SK-N-SH (cell line): Measurements from ENCODE around the gene MAPK9. TPM values are rescaled to one million over a fixed set of nuclear protein-coding genes. Genes with fewer than 3 reads are reported as not detected.

Experiments used
- CTCF ChIA-PET: fragments of 300-600, 350-600 bp; formaldehyde crosslinking; extraction: SDS; loops from one replicate; lab custom pipeline; 2021; lab: Yijun Ruan, JAX
- POLR2A ChIA-PET: fragments of 350-600 bp; sonication (Branson Sonifier 250); formaldehyde crosslinking; extraction: SDS; loops from one replicate; lab custom pipeline; 2020; ENCODE audit warnings: antibody characterized with exemption, inconsistent platforms; lab: Yijun Ruan, JAX
- DNase-seq: peaks from one replicate; pipeline ENCODE4 v3.0.0; 2012
- H2AFZ ChIP-seq: fragments of 200-600 bp; sonication (generic); 2 replicates; pipeline ENCODE4 v1.8.1; 2016; ENCODE audit warnings: antibody characterized with exemption, mild to moderate bottlenecking, low read depth
- H3F3A ChIP-seq: fragments of 200-600 bp; sonication (generic); replicated peaks from 2 replicates; pipeline ENCODE3; 2016; ENCODE audit warnings: antibody characterized with exemption, mild to moderate bottlenecking; ENCODE audit not compliant: insufficient read depth
- H3K27ac ChIP-seq, 2 experiments: fragments of 200-500 bp in 1 of 2; fragments of 200-600 bp in 1 of 2; sonication (Bioruptor generic) in 1 of 2; sonication (generic), shearing (Covaris generic) in 1 of 2; 2 replicates each; pipeline versions ENCODE4 v1.5.1 to v1.6.1; 2014 to 2016; ENCODE audit warnings: low read depth in 2 of 2, inconsistent platforms in 1 of 2, low read length in 1 of 2, mild to moderate bottlenecking in 1 of 2, mixed read lengths in 1 of 2
- H3K27me3 ChIP-seq: fragments of 200-600 bp; sonication (generic), shearing (Covaris generic); 2 replicates; pipeline ENCODE4 v1.6.1; 2016; ENCODE audit warnings: mixed run types; ENCODE audit not compliant: insufficient read depth
- H3K36me3 ChIP-seq, 2 experiments: fragments of 200-500 bp in 1 of 2; fragments of 200-600 bp in 1 of 2; sonication (Bioruptor generic) in 1 of 2; sonication (generic) in 1 of 2; replicated peaks in 1 of 2; 2 replicates each; pipeline versions ENCODE3 to v1.5.1; 2014 to 2016; ENCODE audit warnings: low read length in 1 of 2, mild to moderate bottlenecking in 1 of 2; ENCODE audit not compliant: insufficient read depth in 2 of 2, control insufficient read depth in 1 of 2
- H3K4me1 ChIP-seq, 2 experiments: fragments of 200-500 bp in 1 of 2; fragments of 200-600 bp in 1 of 2; sonication (Bioruptor generic) in 1 of 2; sonication (generic), shearing (Covaris generic) in 1 of 2; 2 replicates each; pipeline versions ENCODE4 v1.5.1 to v1.6.1; 2014 to 2016; ENCODE audit warnings: low read depth in 1 of 2, low read length in 1 of 2, mixed run types in 1 of 2; ENCODE audit not compliant: insufficient read depth in 2 of 2, control insufficient read depth in 1 of 2
- H3K4me2 ChIP-seq: fragments of 200-600 bp; sonication (generic), shearing (Covaris generic); 2 replicates; pipeline ENCODE4 v1.6.1; 2017; ENCODE audit warnings: mixed run types
- H3K4me3 ChIP-seq, 2 experiments: fragments of 200-500 bp in 1 of 2; fragments of 200-600 bp in 1 of 2; sonication (Bioruptor generic) in 1 of 2; sonication (generic), shearing (Covaris generic) in 1 of 2; 2 replicates each; pipeline versions ENCODE4 v1.5.1 to v1.8.1; 2014 to 2016; ENCODE audit warnings: low read depth in 2 of 2, inconsistent platforms in 1 of 2, low read length in 1 of 2, mild to moderate bottlenecking in 1 of 2, mixed read lengths in 1 of 2, moderate library complexity in 1 of 2
- H3K79me2 ChIP-seq: fragments of 200-600 bp; sonication (generic); 2 replicates; pipeline ENCODE4 v1.8.1; 2017; ENCODE audit warnings: mild to moderate bottlenecking; ENCODE audit not compliant: insufficient read depth
- H3K9ac ChIP-seq: fragments of 200-600 bp; sonication (generic); 2 replicates; pipeline ENCODE4 v1.6.1; 2017; ENCODE audit warnings: mixed run types
- H3K9me2 ChIP-seq: fragments of 200-600 bp; sonication (generic); 2 replicates; pipeline ENCODE4 v1.6.1; 2017; ENCODE audit warnings: mixed run types
- H3K9me3 ChIP-seq: fragments of 200-600 bp; sonication (generic); 2 replicates; pipeline ENCODE4 v1.6.1; 2017; ENCODE audit warnings: mixed run types, mild to moderate bottlenecking, moderate library complexity
- H4K20me1 ChIP-seq: fragments of 200-600 bp; sonication (generic); 2 replicates; pipeline ENCODE4 v1.6.1; 2017; ENCODE audit warnings: mild to moderate bottlenecking, mixed run types; ENCODE audit not compliant: insufficient read depth
- CHD2 ChIP-seq: fragments of 150-350 bp; IDR thresholded peaks from 2 replicates; pipeline ENCODE4 v1.6.1; 2018; ENCODE audit warnings: low read length; ENCODE audit not compliant: partially characterized antibody
- ELF1 ChIP-seq: IDR thresholded peaks from 2 replicates; pipeline ENCODE4 v1.4.0; 2012
- JUND ChIP-seq: IDR thresholded peaks from 2 replicates; pipeline ENCODE4 v1.4.0; 2012
- MXI1 ChIP-seq: IDR thresholded peaks from 2 replicates; pipeline ENCODE4 v1.6.1; 2012; ENCODE audit warnings: mild to moderate bottlenecking, low read depth, low read length, improper control_type of control experiment
- NFIC ChIP-seq: IDR thresholded peaks from 2 replicates; pipeline ENCODE4 v1.4.0; 2012; ENCODE audit warnings: borderline replicate concordance
- RAD21 ChIP-seq: IDR thresholded peaks from 2 replicates; pipeline ENCODE4 v1.6.1; 2012; ENCODE audit warnings: mild to moderate bottlenecking, low read length
- SMC3 ChIP-seq: IDR thresholded peaks from 2 replicates; pipeline ENCODE4 v1.6.1; 2012; ENCODE audit warnings: low read depth, low read length, improper control_type of control experiment
- TAF1 ChIP-seq: IDR thresholded peaks from 2 replicates; pipeline ENCODE4 v1.6.1; 2012; ENCODE audit warnings: low read depth, mild to moderate bottlenecking, low read length, moderate library complexity, borderline replicate concordance
- WGBS: methylation state at CpG from one replicate; pipeline ENCODE4 v1.1.6; 2017; ENCODE audit warnings: low lambda C conversion rate; 5-methylcytosine and 5-hydroxymethylcytosine counted together
- polyA plus RNA-seq, 3 experiments: library from polyadenylated mRNA; depleted of rRNA; stranded (reverse); fragments of >200 nt; gene quantifications; 2 replicates each; pipeline ENCODE4 v1.2.3, GENCODE V29; 2012
- TF ChIP-seq, protein P1 (sequence below): IDR thresholded peaks from 2 replicates; pipeline ENCODE4 v1.4.0; 2012; ENCODE audit warnings: low read depth
- TF ChIP-seq, protein P2 (sequence below): fragments of 200-600 bp; sonication (generic); IDR thresholded peaks from 2 replicates; pipeline ENCODE4 v1.6.1; 2017; ENCODE audit warnings: antibody characterized with exemption, mild to moderate bottlenecking, moderate library complexity
- TF ChIP-seq, protein P3 (sequence below): fragments of 150-350 bp; IDR thresholded peaks from 2 replicates; pipeline ENCODE4 v1.6.1; 2016; ENCODE audit warnings: mild to moderate bottlenecking, low read depth, low read length

MAPK9 gene
- polyA plus RNA-seq, 1 of the 3 experiments (the other 2 are of a cell fraction) = 23.9 TPM

DNA sequence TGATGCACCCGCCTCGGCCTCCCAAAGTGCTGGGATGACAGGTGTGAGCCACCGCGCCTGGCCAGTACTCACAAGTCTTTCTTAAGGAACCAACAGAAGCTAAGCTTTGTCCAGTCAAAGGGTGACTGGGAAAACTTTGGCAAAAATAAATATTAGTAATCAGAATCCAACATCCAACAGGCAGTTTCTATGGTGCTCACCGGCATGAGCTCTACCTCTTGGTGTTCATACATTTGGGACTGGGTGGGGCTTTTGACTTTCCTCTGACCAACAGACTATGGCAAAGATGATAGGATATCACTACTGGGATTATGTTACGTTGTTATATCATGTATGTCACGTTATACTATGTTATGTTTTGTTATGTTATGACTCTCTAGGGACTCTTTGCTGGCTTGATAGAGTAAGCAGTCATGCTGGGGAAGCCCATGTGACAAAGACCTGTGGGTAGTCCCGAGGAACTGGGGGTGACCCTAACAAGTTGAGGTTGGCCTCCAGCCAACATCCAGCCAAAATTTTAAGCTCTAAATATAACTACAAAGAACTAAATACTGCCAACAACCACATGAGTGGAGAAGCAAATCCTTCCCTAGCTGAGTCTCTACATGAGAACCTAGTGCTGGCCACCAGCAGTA lies 88.8 kb downstream of the MAPK9 start:
- Histone ChIP-seq H3K27me3 (no peaks in the 10 kb centered on the region; the same call in 1 of the 2 replicates), H3F3A (no peaks in the 10 kb centered on the region), H3K9me2 (no peaks in the 10 kb centered on the region), H3K79me2 (no peaks in the 10 kb centered on the region), H2AFZ (no peak overlapping the region), H3K27ac (no peak overlapping the region), H3K4me2 (no peak overlapping the region), H4K20me1 (no peaks in the 10 kb centered on the region), H3K9me3 (no peaks in the 10 kb centered on the region), H3K36me3 (no peaks in the 10 kb centered on the region), H3K9ac (no peak overlapping the region), H3K4me1 (peaks cover 0 to under 1% of the 10 kb centered on the region in 2 experiments; a peak in 1 of 4 replicates), H3K4me3 (no peak overlapping the region)
- WGBS = 67% methylated on average over 8 of the region's 8 CpGs
- no peak for TF ChIP-seq CHD2
- no peak for TF ChIP-seq SMC3
- no peak for TF ChIP-seq TAF1
- no peak for TF ChIP-seq ELF1
- TF ChIP-seq JUND = no peak
- no peak for TF ChIP-seq MXI1
- TF ChIP-seq NFIC = no peak
- TF ChIP-seq, protein P1, sequence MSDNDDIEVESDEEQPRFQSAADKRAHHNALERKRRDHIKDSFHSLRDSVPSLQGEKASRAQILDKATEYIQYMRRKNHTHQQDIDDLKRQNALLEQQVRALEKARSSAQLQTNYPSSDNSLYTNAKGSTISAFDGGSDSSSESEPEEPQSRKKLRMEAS = no peak
- TF ChIP-seq RAD21 = no peak
- DNase-seq = no peak
- POLR2A ChIA-PET = no interaction called here
- CTCF ChIA-PET = interaction anchor here (0.7 to 2.1 kb wide), 5 partner anchors 41 to 403 kb away, joined by 3 to 6 read pairs (median 5); no protein-coding TSS in a partner anchor

DNA sequence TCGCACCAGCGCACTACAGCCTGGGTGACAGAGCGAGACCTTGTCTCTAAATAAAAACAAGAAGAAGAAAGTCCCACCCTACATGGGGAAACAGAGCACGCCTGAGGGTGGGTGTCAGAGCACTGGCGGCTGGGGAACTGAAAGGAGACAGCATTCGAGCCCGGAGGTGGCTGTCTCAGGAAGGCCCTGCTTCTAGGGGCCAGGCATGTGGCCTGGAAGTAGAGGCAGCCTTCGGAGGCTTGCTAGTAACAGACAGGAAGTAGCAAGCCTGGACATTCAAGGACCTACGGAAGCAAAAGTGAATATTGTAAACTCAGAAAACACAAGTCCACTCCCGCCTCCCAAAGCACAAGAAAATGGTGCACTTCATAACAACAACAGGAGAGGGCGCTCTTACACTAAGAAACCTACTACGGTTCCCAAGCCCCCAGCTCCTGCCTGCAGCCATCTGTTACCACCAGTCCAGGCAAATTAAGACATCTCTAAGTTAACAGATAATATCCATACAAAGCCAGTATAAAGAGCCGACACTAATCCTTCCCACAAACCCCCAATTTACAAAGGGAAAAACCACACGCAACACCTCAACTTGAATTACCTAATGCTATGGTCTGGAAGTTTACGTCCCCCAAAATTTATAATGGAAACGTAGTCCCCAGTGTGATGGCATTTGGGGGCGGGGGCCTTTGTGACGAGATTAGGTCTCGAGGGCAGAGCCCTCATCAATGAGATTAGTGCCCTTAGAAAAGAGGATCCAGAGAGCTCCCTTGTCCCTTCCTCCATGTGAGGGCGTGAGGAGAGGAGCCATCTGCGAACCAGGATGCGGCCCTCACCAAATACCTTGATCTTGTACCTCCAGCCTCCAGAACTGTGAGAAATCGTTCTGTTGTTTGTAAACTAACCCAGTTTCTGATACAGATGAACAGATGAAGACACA lies 90.6 kb downstream of the MAPK9 start:
- H3K36me3 ChIP-seq = no peaks in the 10 kb centered on the region
- peak; percentile 66 for DNase-seq
- TF ChIP-seq, protein P2, sequence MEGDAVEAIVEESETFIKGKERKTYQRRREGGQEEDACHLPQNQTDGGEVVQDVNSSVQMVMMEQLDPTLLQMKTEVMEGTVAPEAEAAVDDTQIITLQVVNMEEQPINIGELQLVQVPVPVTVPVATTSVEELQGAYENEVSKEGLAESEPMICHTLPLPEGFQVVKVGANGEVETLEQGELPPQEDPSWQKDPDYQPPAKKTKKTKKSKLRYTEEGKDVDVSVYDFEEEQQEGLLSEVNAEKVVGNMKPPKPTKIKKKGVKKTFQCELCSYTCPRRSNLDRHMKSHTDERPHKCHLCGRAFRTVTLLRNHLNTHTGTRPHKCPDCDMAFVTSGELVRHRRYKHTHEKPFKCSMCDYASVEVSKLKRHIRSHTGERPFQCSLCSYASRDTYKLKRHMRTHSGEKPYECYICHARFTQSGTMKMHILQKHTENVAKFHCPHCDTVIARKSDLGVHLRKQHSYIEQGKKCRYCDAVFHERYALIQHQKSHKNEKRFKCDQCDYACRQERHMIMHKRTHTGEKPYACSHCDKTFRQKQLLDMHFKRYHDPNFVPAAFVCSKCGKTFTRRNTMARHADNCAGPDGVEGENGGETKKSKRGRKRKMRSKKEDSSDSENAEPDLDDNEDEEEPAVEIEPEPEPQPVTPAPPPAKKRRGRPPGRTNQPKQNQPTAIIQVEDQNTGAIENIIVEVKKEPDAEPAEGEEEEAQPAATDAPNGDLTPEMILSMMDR = peak; percentile 37
- peak; percentile 57 for TF ChIP-seq RAD21
- TF ChIP-seq, protein P3, sequence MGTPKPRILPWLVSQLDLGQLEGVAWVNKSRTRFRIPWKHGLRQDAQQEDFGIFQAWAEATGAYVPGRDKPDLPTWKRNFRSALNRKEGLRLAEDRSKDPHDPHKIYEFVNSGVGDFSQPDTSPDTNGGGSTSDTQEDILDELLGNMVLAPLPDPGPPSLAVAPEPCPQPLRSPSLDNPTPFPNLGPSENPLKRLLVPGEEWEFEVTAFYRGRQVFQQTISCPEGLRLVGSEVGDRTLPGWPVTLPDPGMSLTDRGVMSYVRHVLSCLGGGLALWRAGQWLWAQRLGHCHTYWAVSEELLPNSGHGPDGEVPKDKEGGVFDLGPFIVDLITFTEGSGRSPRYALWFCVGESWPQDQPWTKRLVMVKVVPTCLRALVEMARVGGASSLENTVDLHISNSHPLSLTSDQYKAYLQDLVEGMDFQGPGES = no peak
- H4K20me1 ChIP-seq = no peaks in the 10 kb centered on the region
- 61% methylated on average over 23 of the region's 23 CpGs for WGBS
- H3K9me2 ChIP-seq = no peaks in the 10 kb centered on the region
- CTCF ChIA-PET = interaction anchor here (0.7 to 4.2 kb wide), 10 partner anchors 9 to 270 kb away, joined by 3 to 14 read pairs (median 4); no protein-coding TSS in a partner anchor
- no peak overlapping the region for H3K4me3 ChIP-seq
- H3K9ac ChIP-seq = no peak overlapping the region
- H3K4me1 ChIP-seq = no peaks in the 10 kb centered on the region
- no peak overlapping the region for H3K27ac ChIP-seq
- no peak overlapping the region for H2AFZ ChIP-seq
- no peaks in the 10 kb centered on the region for H3K27me3 ChIP-seq
- H3K79me2 ChIP-seq = no peaks in the 10 kb centered on the region
- H3K4me2 ChIP-seq = no peak overlapping the region
- POLR2A ChIA-PET = no interaction called here
- no peaks in the 10 kb centered on the region for H3K9me3 ChIP-seq
- no peaks in the 10 kb centered on the region for H3F3A ChIP-seq
